HG02885 (cell line): ENCODE data around the gene POR.
"Not testable (repeated sequence)": the region's sequence is repeated elsewhere in the genome, so short reads cannot be mapped to it uniquely, and the experiment has no call there.

ENCODE experiments used
- ATAC-seq: cut with Tn5 transposase; IDR thresholded peaks from one replicate; pipeline ENCODE4 v1.9.1; 2021; ENCODE audit warnings: mild to moderate bottlenecking; ENCODE audit not compliant: unreplicated experiment, poor library complexity

POR gene

DNA sequence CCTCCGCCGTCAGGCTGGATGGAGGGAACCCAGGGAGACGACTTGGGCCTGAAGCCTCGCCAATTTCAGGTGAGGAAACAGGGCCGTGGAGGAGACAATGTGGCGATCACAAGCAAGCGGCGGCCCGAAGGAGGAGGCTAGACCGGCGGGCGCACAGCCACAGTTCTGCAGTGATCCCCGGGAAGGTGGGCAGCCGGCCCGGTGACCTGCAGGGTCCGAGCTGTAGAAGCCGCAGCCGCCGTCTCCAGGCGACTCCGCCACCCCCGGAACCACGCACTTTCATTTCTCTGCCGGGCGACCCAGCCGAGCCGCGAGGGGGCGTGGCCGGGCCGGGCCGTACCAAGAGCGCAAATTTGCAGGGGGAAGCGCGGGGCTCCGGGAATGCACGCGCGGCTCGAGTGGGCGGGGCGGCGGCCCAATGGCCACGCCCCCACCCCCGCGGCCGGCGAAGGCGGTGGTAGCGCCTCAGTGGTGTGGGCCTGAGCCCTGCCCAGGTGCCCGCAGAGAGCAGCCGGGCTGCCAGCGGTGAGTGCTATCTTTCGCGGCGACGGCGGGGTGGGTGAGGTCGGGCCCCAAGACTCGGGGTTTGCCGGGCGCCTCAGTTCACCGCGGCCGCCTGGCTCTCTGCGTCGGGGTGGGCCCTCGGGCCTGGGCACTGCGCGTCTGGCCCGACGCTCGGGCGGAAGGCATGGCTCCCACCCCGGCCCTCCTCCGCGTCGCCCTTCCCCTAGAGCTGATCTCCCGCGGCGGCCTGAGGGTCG, at the start of gene POR:
Gene POR (plus strand): TSS at position 501 of the 761 bp plus-strand sequence. CDS start 38,847 bp downstream, outside the sequence.
- peak; percentile 86 for ATAC-seq

GRCh38 chr7:75866114-75866488, 48.9 kb upstream of the POR start:
- ATAC-seq, result no peak

DNA sequence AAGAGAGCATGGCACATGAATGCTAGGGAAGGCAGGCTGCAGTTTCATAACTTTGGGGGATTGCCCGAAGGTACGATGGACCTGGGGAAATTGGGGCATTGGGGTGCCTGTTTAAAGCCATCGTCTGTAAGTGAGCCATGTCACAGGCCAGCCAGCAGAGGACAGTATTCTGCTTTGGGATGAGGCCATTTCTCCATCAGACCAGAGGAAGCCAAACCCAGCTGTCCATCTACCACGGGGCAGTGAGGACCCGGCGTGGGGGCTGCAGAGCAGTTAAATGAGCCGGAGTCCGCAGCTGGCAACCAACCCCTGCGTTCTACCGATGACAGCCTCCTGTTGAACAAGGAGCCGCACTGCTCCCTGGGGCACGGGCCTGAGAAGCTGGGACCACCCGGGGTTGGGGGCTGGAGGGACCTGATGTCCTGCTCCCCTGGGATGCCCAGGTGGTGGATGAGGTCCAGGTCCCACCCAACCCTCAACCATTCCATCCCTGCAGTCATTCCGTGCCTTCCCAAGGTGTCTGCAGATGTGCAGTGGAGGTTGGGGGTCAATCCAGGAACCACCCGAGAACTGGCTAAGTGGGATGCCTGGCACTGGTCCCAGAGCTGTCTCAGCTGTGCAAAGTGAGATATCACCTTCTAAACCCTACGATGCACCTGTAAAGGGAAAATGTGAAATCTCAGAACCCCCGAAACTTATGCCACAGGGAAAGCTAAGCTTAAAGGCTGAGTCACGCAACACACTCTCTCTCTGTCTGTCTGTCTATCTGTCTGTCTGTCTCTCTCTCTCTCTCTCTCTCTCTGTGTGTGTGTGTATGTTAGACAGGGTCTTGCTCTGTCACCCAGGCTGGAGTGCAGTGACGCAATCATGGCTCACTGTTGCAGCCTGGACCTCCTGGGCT, 48.2 kb upstream of the POR start:
- ATAC-seq, result peak; percentile 55

GRCh38 chr7:75867390-75867717, 47.6 kb upstream of the POR start:
- no peak for ATAC-seq

DNA sequence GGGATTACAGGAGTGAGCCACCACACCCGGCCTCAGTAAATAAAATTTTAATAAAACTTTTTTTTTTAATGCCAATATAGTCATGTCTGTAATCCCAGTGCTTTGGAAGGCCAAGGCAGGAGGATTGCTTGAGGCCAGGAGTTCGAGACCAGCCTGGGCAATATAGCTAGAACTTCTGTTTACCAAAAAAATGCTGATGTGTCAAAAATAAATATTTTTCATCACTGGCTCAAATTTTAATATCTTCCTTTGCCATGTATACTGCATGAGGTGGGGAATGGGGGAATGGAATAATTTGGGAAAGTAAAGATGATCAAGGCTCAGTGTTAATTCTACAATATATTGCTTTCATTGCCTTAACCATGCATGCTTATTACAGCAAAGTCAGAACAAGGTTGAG, 46.8 kb upstream of the POR start:
- no peak for ATAC-seq

GRCh38 chr7:75869776-75870379, 45.1 kb upstream of the POR start:
- no peak for ATAC-seq

DNA sequence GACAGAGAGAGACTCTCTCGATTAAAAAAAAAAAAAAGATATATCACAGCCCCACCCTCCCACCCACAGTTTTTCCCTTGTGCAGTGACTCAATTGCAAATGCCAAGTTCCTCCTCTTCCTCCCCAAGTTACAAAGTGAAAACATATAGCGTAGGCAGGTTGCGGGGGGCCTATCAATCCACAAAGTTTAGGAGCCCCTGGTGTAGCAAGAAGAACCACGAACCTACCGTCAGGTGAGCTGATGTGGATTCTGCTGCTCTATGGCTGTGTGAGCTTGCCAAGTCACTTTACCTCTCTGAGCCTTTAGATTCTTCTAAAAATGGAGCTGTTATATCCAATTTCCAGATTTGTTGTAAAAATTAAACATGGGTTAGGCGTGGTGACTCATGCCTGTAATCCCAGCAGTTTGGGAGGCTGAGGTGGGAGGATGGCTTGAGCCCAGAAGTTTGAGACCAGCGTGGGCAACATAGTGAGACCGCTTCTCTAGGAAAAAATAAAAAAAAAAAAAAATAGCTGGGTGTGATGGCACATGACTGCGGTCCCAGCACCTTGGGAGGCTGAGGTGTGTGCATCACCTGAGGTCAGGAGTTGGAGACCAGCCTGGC, 44.3 kb upstream of the POR start:
- no peak for ATAC-seq

- ATAC-seq, result no peak
These were observed 42.7 kb upstream of the POR start for GRCh38 chr7:75872073-75872782.

GRCh38 chr7:75874180-75874579, 40.8 kb upstream of the POR start:
- ATAC-seq, result not testable (repeated sequence)

DNA sequence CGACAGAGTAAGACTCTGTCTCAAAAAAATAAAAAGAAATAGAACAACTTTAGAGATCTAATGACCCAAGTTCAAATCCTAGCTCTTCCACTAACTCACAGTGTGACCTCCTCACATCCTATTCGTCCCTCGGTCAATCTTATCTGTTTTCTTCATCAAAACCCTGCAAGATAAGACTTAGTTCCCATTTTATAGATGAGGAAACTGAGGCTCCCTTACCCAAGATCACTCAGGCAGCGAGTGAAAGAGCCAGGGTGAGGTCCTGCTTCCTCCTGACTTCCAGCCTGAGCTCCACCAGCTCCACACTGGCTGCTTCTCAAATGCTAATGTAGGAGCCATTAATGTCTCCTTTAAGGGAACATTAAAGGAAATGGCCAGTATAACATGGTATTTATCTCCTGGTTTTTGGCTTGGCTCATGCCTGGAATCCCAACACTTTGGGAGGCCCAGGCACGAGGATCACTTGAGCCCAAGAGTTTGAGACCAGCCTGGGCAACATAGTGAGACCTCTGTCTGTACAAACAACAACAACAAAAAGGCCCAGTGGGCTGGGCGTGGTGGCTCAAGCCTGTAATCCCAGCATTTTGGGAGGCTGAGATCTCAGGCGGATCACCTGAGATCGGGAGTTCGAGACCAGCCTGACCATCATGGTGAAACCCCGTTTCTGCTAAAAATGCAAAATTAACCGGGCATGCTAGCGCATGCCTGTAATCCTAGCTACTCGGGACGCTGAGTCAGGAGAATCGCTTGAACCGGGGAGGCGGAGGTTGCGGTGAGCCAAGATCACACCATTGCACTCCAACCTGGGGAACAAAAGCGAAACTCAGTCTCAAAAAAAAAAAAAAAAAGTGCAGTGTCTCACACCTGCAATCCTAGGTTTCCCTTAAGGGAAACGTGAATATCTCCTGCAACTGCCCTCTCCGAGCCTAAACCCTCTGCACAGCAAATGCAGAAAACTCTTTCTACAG, 39.6 kb upstream of the POR start:
- ATAC-seq, result no peak

DNA sequence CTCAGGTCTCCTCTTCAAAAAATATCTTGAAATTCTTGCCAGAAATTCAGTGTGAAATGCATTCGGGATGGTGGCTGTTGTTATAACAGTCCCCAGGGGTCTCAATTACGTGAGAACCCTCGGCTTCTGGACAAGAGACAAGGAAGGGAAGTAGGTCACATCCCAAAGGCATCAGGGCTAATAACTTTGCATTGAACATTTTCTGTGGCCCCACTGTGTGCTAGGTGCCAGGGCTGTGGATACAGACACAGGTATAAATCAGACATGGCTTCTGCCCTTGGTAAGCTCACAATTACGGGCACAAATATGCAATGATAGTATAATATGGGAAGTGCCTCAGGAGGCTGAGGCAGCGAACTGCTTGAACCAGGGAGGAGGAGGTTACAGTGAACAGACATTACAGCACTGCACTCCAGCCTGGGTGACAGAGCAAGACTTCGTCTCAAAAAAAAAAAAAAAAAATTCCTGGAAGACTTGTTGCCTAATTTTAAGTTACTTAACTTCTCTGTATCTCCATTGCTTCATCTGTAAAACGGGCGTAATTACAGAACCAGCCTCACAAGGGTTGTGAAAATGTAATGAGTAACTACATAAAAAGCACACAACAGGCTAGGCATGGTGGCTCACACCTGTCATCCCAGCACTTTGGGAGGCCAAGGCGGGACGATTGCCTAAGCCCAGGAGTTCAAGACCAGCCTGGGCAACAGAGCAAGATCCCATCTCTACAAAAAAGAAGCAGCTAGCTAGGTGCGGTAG, 38.7 kb upstream of the POR start:
- no peak for ATAC-seq

- peak; percentile 37 for ATAC-seq
These were observed 36.6 kb upstream of the POR start for GRCh38 chr7:75878312-75878768.

GRCh38 chr7:75878769-75879611, 36.0 kb upstream of the POR start, which contains the start of gene RHBDD2:
Gene RHBDD2, plus strand, starts transcription at chr7:75879034. Its CDS starts 49 bp downstream, at chr7:75879083.
- ATAC-seq, result peak; percentile 97

DNA sequence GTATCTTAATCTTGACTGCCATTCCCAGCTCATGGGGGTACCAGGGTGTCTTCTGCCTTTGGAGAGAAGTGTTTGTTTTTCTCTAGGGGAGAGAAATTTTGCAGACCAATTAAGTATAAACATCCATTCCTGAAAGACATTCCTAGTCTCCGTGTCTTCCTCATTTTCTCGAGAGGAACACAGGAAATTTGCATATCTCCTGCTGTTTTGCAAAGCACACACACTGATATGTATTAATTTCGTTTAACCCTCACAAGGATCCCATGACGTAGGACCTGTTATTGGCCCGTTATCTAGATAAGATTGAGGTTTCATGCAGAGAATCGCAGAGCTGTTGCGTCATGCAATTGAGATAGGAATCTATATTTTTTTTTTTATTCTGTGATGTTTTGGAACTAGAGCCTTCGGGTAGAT, 35.2 kb upstream of the POR start:
- ATAC-seq, result no peak

GRCh38 chr7:75880242-75880641, 34.7 kb upstream of the POR start:
- ATAC-seq, result no peak

GRCh38 chr7:75881436-75882095, 33.4 kb upstream of the POR start:
- ATAC-seq, result no peak
